AG04450 (cell line): ENCODE data around the gene ICOS. TPM values are rescaled to one million over a fixed set of nuclear protein-coding genes. Genes with fewer than 3 reads are reported as not detected.

ENCODE experiments used
- CTCF ChIA-PET: fragments of 300-600, 350-600 bp; formaldehyde crosslinking; extraction: SDS; loops from one replicate; lab custom pipeline; 2022; ENCODE audit warnings: antibody characterized with exemption, inconsistent platforms; lab: Charles Lee
- POLR2A ChIA-PET: fragments of 350-600 bp; formaldehyde crosslinking; extraction: SDS; loops from one replicate; lab custom pipeline; 2021; ENCODE audit warnings: antibody characterized with exemption, inconsistent platforms; lab: Yijun Ruan, JAX
- DNase-seq: peaks from one replicate; pipeline ENCODE4 v3.0.0-alpha.2; 2011; ENCODE audit warnings: low read depth, low spot score
- H3K27ac ChIP-seq: one replicate; pipeline ENCODE4 v1.5.1; 2012; ENCODE audit warnings: low read depth, low read length, control low read depth
- H3K27me3 ChIP-seq: one replicate; pipeline ENCODE4 v1.6.0; 2012; ENCODE audit warnings: low read length; ENCODE audit not compliant: control insufficient read depth, insufficient read depth
- H3K4me3 ChIP-seq: 2 replicates; pipeline ENCODE4 v1.5.1; 2011; ENCODE audit warnings: mild to moderate bottlenecking, low read depth, low read length, control low read depth
- H3K9me3 ChIP-seq: 2 replicates; pipeline ENCODE4 v1.5.1; 2012; ENCODE audit warnings: low read length; ENCODE audit not compliant: control insufficient read depth, insufficient read depth
- polyA plus RNA-seq: library from polyadenylated mRNA; depleted of rRNA; stranded (reverse); fragments of >200 nt; gene quantifications from 2 replicates; pipeline ENCODE4 v1.2.3, GENCODE V29; 2011
- TF ChIP-seq, protein P1 (sequence below): IDR thresholded peaks from 2 replicates; pipeline ENCODE4 v1.5.1; 2011; ENCODE audit warnings: low read depth, low read length, control low read depth, inconsistent platforms

Gene ICOS
- polyA plus RNA-seq, 1 experiment: not detected

DNA sequence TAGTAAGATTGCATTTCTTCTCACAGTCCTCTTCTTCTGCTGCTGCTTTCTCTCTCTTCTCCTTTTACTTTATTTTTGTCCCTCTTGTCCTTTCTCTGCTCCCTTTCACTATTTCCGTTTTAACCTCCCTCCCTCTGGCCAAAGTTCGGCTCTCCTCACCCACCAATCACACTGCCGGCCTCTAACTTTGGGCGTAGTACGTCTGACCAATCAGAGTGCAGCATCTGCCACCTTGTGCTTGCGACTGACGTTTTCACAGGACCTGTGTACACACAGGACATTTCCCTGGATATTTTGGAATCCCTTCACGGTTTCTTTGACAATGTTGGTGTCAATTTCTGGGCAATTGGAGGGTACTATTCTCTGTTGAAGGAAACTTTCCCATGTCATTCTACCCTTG is 22.6 kb upstream of the ICOS start:
- ChIA-PET POLR2A (no interaction called here), CTCF (no interaction called here)
- Histone ChIP-seq H3K9me3 (no peaks in the 10 kb centered on the region), H3K27ac (no peak overlapping the region), H3K4me3 (no peak overlapping the region), H3K27me3 (peaks cover 5% of the 10 kb centered on the region)
- DNase-seq: no peak
- TF ChIP-seq, protein P1, sequence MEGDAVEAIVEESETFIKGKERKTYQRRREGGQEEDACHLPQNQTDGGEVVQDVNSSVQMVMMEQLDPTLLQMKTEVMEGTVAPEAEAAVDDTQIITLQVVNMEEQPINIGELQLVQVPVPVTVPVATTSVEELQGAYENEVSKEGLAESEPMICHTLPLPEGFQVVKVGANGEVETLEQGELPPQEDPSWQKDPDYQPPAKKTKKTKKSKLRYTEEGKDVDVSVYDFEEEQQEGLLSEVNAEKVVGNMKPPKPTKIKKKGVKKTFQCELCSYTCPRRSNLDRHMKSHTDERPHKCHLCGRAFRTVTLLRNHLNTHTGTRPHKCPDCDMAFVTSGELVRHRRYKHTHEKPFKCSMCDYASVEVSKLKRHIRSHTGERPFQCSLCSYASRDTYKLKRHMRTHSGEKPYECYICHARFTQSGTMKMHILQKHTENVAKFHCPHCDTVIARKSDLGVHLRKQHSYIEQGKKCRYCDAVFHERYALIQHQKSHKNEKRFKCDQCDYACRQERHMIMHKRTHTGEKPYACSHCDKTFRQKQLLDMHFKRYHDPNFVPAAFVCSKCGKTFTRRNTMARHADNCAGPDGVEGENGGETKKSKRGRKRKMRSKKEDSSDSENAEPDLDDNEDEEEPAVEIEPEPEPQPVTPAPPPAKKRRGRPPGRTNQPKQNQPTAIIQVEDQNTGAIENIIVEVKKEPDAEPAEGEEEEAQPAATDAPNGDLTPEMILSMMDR: no peak

DNA sequence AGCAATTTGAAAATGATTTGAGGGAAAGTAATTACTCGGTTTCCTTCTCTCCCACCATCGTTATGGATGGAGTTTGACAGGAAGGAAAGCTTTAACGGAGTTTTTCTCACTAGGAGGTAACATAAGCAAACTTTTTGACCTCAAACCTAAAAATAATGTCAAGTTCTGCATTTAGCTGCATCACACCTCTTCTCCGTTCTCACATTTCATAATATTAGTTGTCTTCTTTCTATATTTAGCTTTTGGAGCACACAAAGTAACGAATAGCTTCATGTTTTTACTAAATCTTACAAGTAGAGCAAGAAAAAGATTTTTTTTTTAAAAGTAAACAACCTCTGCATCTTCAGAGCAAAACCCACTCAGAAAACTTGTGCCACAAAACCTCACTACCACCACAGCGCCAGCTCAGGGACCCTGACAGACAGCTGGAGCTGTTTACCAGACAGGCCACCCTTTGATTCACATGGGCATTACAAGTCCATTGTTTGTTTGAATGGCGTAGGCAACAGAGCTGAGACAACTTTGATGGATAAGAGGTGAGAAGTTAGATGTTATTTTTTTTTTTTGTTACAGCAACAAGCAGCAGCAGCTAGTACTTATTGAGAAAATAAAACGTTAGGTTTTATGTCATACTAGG is 21.9 kb upstream of the ICOS start:
- TF ChIP-seq, protein P1: no peak
- no peak for DNase-seq
- CTCF ChIA-PET: no interaction called here
- H3K27me3 ChIP-seq: peaks cover 5% of the 10 kb centered on the region
- H3K27ac ChIP-seq: no peak overlapping the region
- H3K9me3 ChIP-seq: no peaks in the 10 kb centered on the region
- POLR2A ChIA-PET: interaction anchor here (0.7 kb wide), 1 partner anchor 900 kb away, joined by 3 read pairs; no protein-coding TSS in a partner anchor
- no peak overlapping the region for H3K4me3 ChIP-seq

DNA sequence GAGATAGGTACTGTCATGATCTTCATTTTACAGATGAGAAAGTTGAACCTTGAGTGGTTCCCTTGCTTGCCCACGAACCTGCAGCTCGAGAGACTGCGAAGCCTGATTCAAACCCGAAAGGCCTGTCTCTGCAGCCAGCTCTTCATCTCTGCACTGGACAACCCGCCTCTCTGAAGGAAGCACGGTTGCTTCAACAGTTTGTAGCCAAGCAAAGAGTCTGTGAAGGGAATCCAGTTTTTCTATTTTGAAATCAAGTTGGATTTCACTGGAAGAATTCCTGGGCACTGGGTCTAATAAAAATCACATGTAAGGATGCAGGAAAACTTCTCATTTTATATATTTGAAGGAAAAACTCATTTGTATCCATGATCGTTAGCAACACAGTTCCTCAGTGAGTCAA is 21.3 kb upstream of the ICOS start:
- Histone ChIP-seq H3K27ac (no peak overlapping the region), H3K27me3 (peaks cover 5% of the 10 kb centered on the region), H3K9me3 (no peaks in the 10 kb centered on the region), H3K4me3 (no peak overlapping the region)
- DNase-seq: no peak
- CTCF ChIA-PET: no interaction called here
- POLR2A ChIA-PET: interaction anchor here (0.7 kb wide), 1 partner anchor 901 kb away, joined by 3 read pairs; no protein-coding TSS in a partner anchor
- TF ChIP-seq, protein P1: no peak

DNA sequence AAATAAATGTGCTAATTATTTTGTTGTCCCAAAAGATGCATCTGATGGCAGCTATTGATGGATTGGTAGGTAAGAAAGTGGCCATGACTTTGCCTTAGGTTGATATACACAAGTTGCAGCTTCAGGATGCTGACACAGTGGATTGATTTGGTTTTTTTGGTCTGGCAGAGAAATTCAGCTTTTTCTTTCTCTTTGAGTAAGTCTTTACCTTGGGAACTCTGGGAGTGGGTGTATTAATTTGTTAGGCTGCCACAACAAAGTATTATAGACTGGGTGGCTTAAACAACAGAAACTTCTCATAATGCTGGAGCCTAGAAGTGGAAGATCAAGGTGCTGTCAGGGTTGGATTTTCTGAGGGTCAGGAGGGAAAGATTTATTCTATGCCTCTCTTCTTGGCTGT is 19.8 kb upstream of the ICOS start:
- Histone ChIP-seq H3K27ac (no peak overlapping the region), H3K27me3 (peaks cover 9% of the 10 kb centered on the region), H3K9me3 (no peaks in the 10 kb centered on the region), H3K4me3 (no peak overlapping the region)
- POLR2A ChIA-PET: no interaction called here
- no peak for DNase-seq
- CTCF ChIA-PET: no interaction called here
- TF ChIP-seq, protein P1: no peak

DNA sequence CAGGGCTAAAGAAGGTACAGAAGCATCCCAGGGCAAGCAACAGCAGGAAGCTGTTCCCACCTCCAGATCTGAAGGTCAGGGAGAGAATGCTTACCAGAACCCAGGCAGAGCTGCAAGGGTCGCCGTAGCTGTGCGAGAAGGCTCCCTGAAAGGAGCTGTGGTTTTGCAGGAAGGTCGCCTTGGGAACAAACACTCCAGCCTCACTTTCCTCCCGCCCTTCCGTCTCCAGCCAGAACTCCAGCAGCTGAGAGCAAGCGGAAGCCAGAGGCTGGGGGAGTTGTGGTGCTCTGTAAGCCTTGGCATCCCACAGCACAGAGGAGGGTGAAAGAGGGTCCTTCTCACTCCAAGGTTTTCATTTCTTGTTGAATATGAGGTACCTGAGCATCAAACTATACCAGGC is 18.3 kb upstream of the ICOS start:
- POLR2A ChIA-PET: interaction anchor here (0.7 kb wide), 1 partner anchor 492 kb away, joined by 3 read pairs; no protein-coding TSS in a partner anchor
- Histone ChIP-seq H3K27me3 (peaks cover 9% of the 10 kb centered on the region), H3K4me3 (no peak overlapping the region), H3K9me3 (no peaks in the 10 kb centered on the region), H3K27ac (peak overlapping the region; percentile 11)
- TF ChIP-seq, protein P1: no peak
- CTCF ChIA-PET: interaction anchor here (1.1 kb wide), 1 partner anchor 9 kb away, joined by 3 read pairs; no protein-coding TSS in a partner anchor
- no peak for DNase-seq
